T-helper 17 cell (primary cell): ENCODE measurements around the gene GSG1L. TPM values are rescaled to one million over a fixed set of nuclear protein-coding genes. Genes with fewer than 3 reads are reported as not detected.

Experiments
- ATAC-seq: fragments of 150-1000 bp; cut with Tn5 transposase; 2 replicates; pipeline ENCODE4 v1.10.0; 2021; ENCODE audit warnings: mild to moderate bottlenecking, moderate library complexity
- DNase-seq, 3 donors: peaks; one replicate each; pipeline versions ENCODE4 v3.0.0 to v3.0.0-alpha.2; 2020 to 2021
- H3K9me3 ChIP-seq: one replicate; pipeline ENCODE4 v1.7.0; 2013; ENCODE audit warnings: low read length, mild to moderate bottlenecking; ENCODE audit not compliant: control insufficient read depth, poor library complexity, severe bottlenecking
- H3K27ac Mint-ChIP-seq: one replicate; pipeline ENCODE4 v1.8.0; 2022; ENCODE audit warnings: mild to moderate bottlenecking, moderate library complexity, mixed read lengths
- H3K27me3 Mint-ChIP-seq: one replicate; pipeline ENCODE4 v1.8.0; 2022; ENCODE audit warnings: mixed read lengths
- H3K36me3 Mint-ChIP-seq: one replicate; pipeline ENCODE4 v1.8.0; 2022; ENCODE audit warnings: low read depth, mixed read lengths
- H3K4me1 Mint-ChIP-seq: one replicate; pipeline ENCODE4 v1.8.0; 2022; ENCODE audit warnings: mild to moderate bottlenecking, mixed read lengths
- H3K4me3 Mint-ChIP-seq: one replicate; pipeline ENCODE4 v1.8.0; 2022; ENCODE audit warnings: mild to moderate bottlenecking, moderate library complexity, mixed read lengths
- total RNA-seq, 4 donors: library from RNA in 2 of 4; stranded (reverse) in 2 of 4; gene quantifications; one replicate each; pipeline ENCODE4 v1.2.3 and lab custom pipeline; 2022 to 2026

The GSG1L gene
- total RNA-seq = not detected
- total RNA-seq (lab: John Stamatoyannopoulos, UW) = 0 to 0.12 reads per million in 2 donors

GRCh38 chr16:28063591-28064061, at the start of gene GSG1L:
GSG1L (minus strand) TSS chr16:28063714; CDS start chr16:28063424, 290 bp downstream.
- DNase-seq (no peak), ATAC-seq (peak; percentile 51)
- Mint-ChIP-seq H3K4me3 (peak within 1 kb of the TSS; percentile 21), H3K36me3 (no peaks in the 10 kb centered on the region), H3K27ac (no peak within 1 kb of the TSS), H3K27me3 (peaks cover 56% of the 10 kb centered on the region), H3K4me1 (peaks cover 11% of the 10 kb centered on the region)
- no peaks in the 10 kb centered on the region for H3K9me3 ChIP-seq

DNA sequence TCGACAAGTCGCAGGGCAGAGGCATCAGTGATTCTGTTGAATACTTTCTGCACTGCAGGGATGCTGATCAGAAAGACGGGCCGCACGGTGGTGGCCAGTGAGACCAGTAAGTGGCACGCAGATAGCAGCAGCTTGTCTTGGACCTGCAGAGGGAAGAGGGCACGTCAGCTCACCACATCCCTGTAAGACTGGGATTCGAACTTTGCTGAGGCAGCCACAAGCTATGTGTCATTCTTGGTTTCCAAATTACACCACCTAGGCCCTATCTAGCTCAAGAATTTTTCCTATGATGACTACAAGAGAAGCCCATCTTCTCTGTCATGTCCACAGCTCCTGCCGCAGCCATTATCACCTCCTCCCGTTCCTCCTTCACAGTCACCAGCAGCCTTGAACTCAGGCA, 49.4 kb upstream of the GSG1L start:
- Mint-ChIP-seq H3K4me3 (peak overlapping the region; percentile 63), H3K36me3 (peaks cover 15% of the 10 kb centered on the region), H3K4me1 (peaks cover 22% of the 10 kb centered on the region), H3K27ac (peak overlapping the region; percentile 82), H3K27me3 (no peaks in the 10 kb centered on the region)
- DNase-seq (no peak), ATAC-seq (no peak)
- H3K9me3 ChIP-seq = no peaks in the 10 kb centered on the region

DNA sequence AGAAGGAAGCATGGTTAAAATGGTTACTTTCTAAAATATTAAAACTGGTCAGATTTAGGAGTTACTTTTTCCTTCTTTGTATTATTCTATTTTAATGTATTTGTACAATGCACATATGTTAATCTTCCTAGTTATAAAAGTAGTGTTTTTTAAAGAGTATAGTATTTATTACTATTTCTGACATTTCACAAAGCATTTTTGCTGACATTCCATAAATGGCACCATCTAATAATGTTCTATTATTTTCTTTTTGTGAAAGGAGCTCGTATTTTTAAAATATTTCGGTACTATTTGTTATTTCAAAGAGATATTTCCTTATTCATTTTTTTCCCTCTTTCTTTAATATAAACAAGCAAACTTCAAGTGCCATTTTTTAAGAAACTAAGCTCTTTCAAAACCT, 47.5 kb upstream of the GSG1L start:
- H3K27ac Mint-ChIP-seq = peak overlapping the region; percentile 79
- no peaks in the 10 kb centered on the region for H3K27me3 Mint-ChIP-seq
- H3K4me1 Mint-ChIP-seq = peaks cover 22% of the 10 kb centered on the region
- no peaks in the 10 kb centered on the region for H3K9me3 ChIP-seq
- no peak for DNase-seq
- H3K36me3 Mint-ChIP-seq = peaks cover 10% of the 10 kb centered on the region
- H3K4me3 Mint-ChIP-seq = no peak overlapping the region
- ATAC-seq = no peak

DNA sequence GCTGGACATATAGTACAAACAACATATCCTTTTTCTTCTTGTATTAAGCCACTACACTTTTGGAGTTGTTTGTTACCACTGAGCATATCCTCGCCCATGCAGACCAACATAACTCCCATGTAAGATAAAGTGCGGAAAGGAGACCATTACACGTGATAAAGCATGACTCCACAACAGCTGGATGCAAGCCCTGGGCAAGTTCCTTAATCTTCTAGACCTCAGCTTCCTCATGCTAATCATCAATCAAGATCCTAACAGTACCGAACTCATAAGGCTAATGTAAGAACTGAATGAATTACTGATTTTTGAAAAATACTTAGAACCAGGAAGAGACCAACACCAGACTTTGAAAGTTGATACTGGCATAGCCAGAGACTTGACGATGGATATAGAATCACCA, 47.0 kb upstream of the GSG1L start:
- ATAC-seq (no peak), DNase-seq (no peak)
- Mint-ChIP-seq H3K4me3 (no peak overlapping the region), H3K36me3 (peaks cover 13% of the 10 kb centered on the region), H3K27ac (peak overlapping the region; percentile 79), H3K27me3 (no peaks in the 10 kb centered on the region), H3K4me1 (peaks cover 22% of the 10 kb centered on the region)
- H3K9me3 ChIP-seq = no peaks in the 10 kb centered on the region

DNA sequence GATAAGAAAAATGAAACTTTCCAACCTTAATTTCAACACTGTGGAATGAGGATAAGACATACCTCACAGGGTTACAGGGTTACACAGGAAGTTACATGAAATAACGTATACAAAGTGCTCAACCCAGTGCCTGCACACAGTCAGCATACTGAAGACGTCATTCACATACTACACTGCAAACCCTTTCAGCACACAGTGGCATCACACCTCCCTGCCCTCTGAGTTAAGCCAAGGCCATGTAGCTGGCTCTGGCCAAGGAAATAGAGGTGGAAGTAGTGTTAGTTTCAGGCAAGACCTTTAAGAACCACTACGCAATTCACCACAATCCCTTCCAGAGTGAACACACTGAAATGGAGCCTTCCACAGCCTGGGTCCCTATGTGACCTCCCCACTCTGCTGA, 46.6 kb upstream of the GSG1L start:
- Mint-ChIP-seq H3K36me3 (peaks cover 14% of the 10 kb centered on the region), H3K4me3 (no peak overlapping the region), H3K4me1 (peaks cover 22% of the 10 kb centered on the region), H3K27ac (peak overlapping the region; percentile 79), H3K27me3 (no peaks in the 10 kb centered on the region)
- DNase-seq = no peak
- H3K9me3 ChIP-seq = no peaks in the 10 kb centered on the region
- no peak for ATAC-seq

DNA sequence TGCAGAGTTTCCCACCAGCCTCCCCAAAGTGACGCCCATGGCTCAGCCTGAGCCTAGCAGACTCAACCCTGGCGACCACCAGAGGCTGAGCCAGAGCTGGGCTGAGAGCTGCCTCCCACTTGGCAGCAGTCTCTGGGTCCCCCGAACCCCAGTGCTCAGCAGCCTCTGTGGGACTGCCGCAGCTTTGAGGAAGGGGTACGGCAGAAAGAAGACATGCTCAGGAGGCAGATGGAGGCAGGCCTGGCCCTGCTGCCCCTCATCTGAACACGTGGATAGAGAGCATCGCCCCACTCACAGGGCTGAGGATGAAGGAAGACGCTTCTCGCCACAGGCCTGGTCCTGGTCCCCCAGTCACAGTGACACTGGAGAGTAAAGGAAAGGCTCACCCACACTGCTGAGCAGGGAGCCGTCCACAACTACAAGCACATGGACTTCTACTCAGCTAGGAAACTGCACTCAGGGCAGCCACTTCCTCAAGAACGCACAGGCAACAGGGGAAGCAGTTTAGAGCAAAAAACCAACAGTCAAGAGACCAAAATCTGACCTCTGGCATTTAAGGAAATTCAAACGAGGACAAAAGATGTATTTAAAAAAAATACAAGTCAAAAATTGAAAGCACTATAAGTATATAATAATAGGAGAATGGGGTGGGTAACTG, 45.2 kb upstream of the GSG1L start:
- ATAC-seq = no peak
- H3K9me3 ChIP-seq = no peaks in the 10 kb centered on the region
- DNase-seq = no peak
- Mint-ChIP-seq H3K36me3 (peaks cover 14% of the 10 kb centered on the region), H3K4me3 (no peak overlapping the region), H3K4me1 (peaks cover 22% of the 10 kb centered on the region), H3K27ac (peak overlapping the region; percentile 51), H3K27me3 (no peaks in the 10 kb centered on the region)

DNA sequence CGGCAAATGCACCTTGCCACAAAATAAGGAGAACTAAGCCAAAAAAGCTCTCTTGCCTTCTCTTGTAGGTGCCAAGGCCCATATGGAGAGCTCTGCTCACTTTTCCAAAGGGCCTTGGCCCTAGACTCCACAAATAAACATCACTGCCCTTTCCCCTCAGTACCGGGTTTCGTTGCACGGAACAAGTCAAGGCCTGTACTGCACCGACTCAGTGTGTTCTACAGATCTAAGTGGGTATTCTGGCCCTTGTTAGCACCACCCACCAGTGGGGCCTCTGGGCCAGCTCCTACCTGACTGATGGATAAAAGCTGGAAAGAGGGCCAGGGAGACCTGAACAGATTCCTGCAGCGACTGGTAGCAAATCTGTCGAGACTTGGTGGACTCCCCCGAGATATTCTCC, 43.7 kb upstream of the GSG1L start:
- DNase-seq (no peak), ATAC-seq (no peak)
- no peak overlapping the region for H3K4me3 Mint-ChIP-seq
- peaks cover 10% of the 10 kb centered on the region for H3K36me3 Mint-ChIP-seq
- H3K4me1 Mint-ChIP-seq = peaks cover 11% of the 10 kb centered on the region
- H3K9me3 ChIP-seq = no peaks in the 10 kb centered on the region
- H3K27ac Mint-ChIP-seq = peak overlapping the region; percentile 51
- no peaks in the 10 kb centered on the region for H3K27me3 Mint-ChIP-seq

GRCh38 chr16:28106467-28107215, 43.1 kb upstream of the GSG1L start:
- H3K27ac Mint-ChIP-seq = no peak overlapping the region

DNA sequence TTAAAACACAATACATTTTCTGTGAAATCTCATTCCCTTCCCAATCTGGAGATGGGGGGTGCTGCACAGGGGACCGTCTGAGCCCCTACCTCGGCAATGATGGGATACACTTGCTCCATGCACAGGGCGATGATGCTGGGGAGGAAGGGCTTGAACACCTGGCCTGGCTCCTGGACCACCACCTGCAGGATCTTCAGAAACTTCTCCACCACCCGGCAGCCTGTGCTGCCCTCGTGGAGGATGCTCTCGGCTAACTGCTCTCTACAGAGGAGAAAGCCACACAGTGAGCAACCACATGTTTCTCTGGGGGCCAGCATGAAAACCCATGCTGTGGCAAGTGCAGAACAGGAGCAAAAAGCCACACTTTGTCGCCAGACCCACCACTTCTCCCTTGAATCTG, 42.4 kb upstream of the GSG1L start:
- Mint-ChIP-seq H3K27me3 (no peaks in the 10 kb centered on the region), H3K4me1 (peaks cover 10% of the 10 kb centered on the region), H3K27ac (no peak overlapping the region), H3K36me3 (peaks cover 13% of the 10 kb centered on the region), H3K4me3 (no peak overlapping the region)
- DNase-seq (no peak), ATAC-seq (no peak)
- H3K9me3 ChIP-seq = no peaks in the 10 kb centered on the region

More at GRCh38 chr16:28106467-28107215, 43.1 kb upstream of the GSG1L start:
- Mint-ChIP-seq H3K36me3 (peaks cover 13% of the 10 kb centered on the region), H3K4me1 (peaks cover 10% of the 10 kb centered on the region), H3K27me3 (no peaks in the 10 kb centered on the region), H3K4me3 (no peak overlapping the region)
- ATAC-seq (no peak), DNase-seq (no peak)
- H3K9me3 ChIP-seq = no peaks in the 10 kb centered on the region

- Mint-ChIP-seq H3K27me3 (no peaks in the 10 kb centered on the region), H3K27ac (no peak overlapping the region), H3K4me1 (peaks cover 5% of the 10 kb centered on the region), H3K4me3 (no peak overlapping the region), H3K36me3 (peaks cover 11% of the 10 kb centered on the region)
- ATAC-seq = no peak
- H3K9me3 ChIP-seq = no peaks in the 10 kb centered on the region
- no peak for DNase-seq
These were observed 41.8 kb upstream of the GSG1L start for GRCh38 chr16:28105297-28105696.

DNA sequence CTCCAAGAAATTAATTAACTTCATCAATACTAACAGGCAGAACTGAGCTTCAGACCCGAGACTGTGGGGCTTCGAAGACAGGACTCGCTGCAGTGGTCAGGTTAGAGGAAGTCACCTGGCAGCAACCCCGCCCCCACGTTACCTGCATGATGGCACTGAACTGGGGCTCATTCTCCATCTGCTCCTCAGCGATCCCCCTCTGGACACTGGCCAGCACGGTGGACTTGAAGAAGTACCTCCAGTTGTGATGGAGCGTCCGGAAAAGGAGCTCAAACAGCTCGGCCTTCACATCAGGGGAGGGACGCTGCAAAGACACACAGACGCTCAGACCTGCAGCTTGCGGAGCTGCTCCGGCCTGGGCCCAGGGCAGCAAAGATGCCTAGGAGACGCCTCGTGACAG, 40.9 kb upstream of the GSG1L start:
- no peak for DNase-seq
- ATAC-seq = no peak
- Mint-ChIP-seq H3K36me3 (peaks cover 12% of the 10 kb centered on the region), H3K4me3 (no peak overlapping the region), H3K27me3 (no peaks in the 10 kb centered on the region), H3K27ac (no peak overlapping the region), H3K4me1 (peaks cover 2% of the 10 kb centered on the region)
- H3K9me3 ChIP-seq = no peaks in the 10 kb centered on the region

- no peaks in the 10 kb centered on the region for H3K4me1 Mint-ChIP-seq
- H3K4me3 Mint-ChIP-seq = peak overlapping the region; percentile 41
- no peaks in the 10 kb centered on the region for H3K27me3 Mint-ChIP-seq
- H3K36me3 Mint-ChIP-seq = peaks cover 11% of the 10 kb centered on the region
- no peak for DNase-seq
- no peak overlapping the region for H3K27ac Mint-ChIP-seq
- no peak for ATAC-seq
- no peaks in the 10 kb centered on the region for H3K9me3 ChIP-seq
These were observed 40.1 kb upstream of the GSG1L start for GRCh38 chr16:28103516-28104170.

GRCh38 chr16:28101533-28101890, 38.0 kb upstream of the GSG1L start:
- H3K9me3 ChIP-seq = no peaks in the 10 kb centered on the region
- Mint-ChIP-seq H3K27me3 (no peaks in the 10 kb centered on the region), H3K4me1 (peaks cover 3% of the 10 kb centered on the region), H3K4me3 (no peak overlapping the region), H3K27ac (peak overlapping the region; percentile 4), H3K36me3 (peaks cover 12% of the 10 kb centered on the region)
- DNase-seq (no peak), ATAC-seq (no peak)
